Stimulated activated naive B cell treated with anti-CD40 and anti-IgM and Interleukin-4, amounts not matched to agents 10 μg/mL and 1 μg/mL and 100 μg/mL, for 72 hours (primary cell): ENCODE results near the gene EVPL.

Experiments used
- ATAC-seq, 2 donors: fragments of 150-1000 bp; cut with Tn5 transposase; replicated peaks; 2 replicates each; pipeline ENCODE4 v1.10.0; 2021; ENCODE audit warnings: moderate library complexity in 1 of 2
- DNase-seq: peaks from one replicate; pipeline ENCODE4 v3.0.0; 2021
- H3K27ac Mint-ChIP-seq: one replicate; pipeline ENCODE4 v1.8.0; 2022; ENCODE audit warnings: mild to moderate bottlenecking, mixed read lengths
- H3K27me3 Mint-ChIP-seq, 2 donors: one replicate each; pipeline ENCODE4 v1.8.0; 2022; ENCODE audit warnings: mixed read lengths in 2 of 2
- H3K36me3 Mint-ChIP-seq, 2 donors: one replicate each; pipeline ENCODE4 v1.8.0; 2022; ENCODE audit warnings: mixed read lengths in 2 of 2, mild to moderate bottlenecking in 1 of 2
- H3K4me1 Mint-ChIP-seq, 2 donors: one replicate each; pipeline ENCODE4 v1.8.0; 2022; ENCODE audit warnings: mixed read lengths in 2 of 2, mild to moderate bottlenecking in 1 of 2
- H3K4me3 Mint-ChIP-seq, 2 donors: one replicate each; pipeline ENCODE4 v1.8.0; 2022; ENCODE audit warnings: mild to moderate bottlenecking in 2 of 2, mixed read lengths in 2 of 2, moderate library complexity in 1 of 2
- H3K9me3 Mint-ChIP-seq, 2 donors: one replicate each; pipeline ENCODE4 v1.8.0; 2022; ENCODE audit warnings: mixed read lengths in 2 of 2, mild to moderate bottlenecking in 1 of 2

Gene EVPL

GRCh38 chr17:76018340-76018680 is 8.8 kb downstream of the EVPL start:
- Mint-ChIP-seq H3K27me3 (peaks cover 0 to 15% of the 10 kb centered on the region in 2 donors), H3K27ac (no peak overlapping the region), H3K36me3 (no peaks in the 10 kb centered on the region), H3K9me3 (no peaks in the 10 kb centered on the region), H3K4me3 (no peak overlapping the region), H3K4me1 (peaks cover 6 to 7% of the 10 kb centered on the region in 2 donors)
- ATAC-seq, result no peak
- no peak for DNase-seq

- Mint-ChIP-seq H3K36me3 (no peaks in the 10 kb centered on the region), H3K4me3 (no peak overlapping the region), H3K9me3 (no peaks in the 10 kb centered on the region), H3K27me3 (peaks cover 0 to 10% of the 10 kb centered on the region in 2 donors), H3K27ac (no peak overlapping the region), H3K4me1 (peaks cover 6 to 7% of the 10 kb centered on the region in 2 donors)
- no peak for DNase-seq
- ATAC-seq, result no peak
These were observed 9.4 kb downstream of the EVPL start for GRCh38 chr17:76017481-76018339.

GRCh38 chr17:76014925-76015261 is 12.2 kb downstream of the EVPL start:
- ATAC-seq (no peak), DNase-seq (no peak)
- H3K4me1 Mint-ChIP-seq, result peaks cover 6 to 7% of the 10 kb centered on the region in 2 donors
- H3K9me3 Mint-ChIP-seq, result no peaks in the 10 kb centered on the region
- no peak overlapping the region for H3K27ac Mint-ChIP-seq
- no peak overlapping the region for H3K4me3 Mint-ChIP-seq
- no peaks in the 10 kb centered on the region for H3K36me3 Mint-ChIP-seq
- H3K27me3 Mint-ChIP-seq, result peaks cover 0 to 9% of the 10 kb centered on the region in 2 donors

GRCh38 chr17:76014100-76014924 is 12.8 kb downstream of the EVPL start:
- peaks cover 0 to 9% of the 10 kb centered on the region in 2 donors for H3K27me3 Mint-ChIP-seq
- ATAC-seq, result peak; percentile 97 to 99
- H3K9me3 Mint-ChIP-seq, result no peaks in the 10 kb centered on the region
- H3K4me1 Mint-ChIP-seq, result peaks cover 6 to 7% of the 10 kb centered on the region in 2 donors
- peak; percentile 54 for DNase-seq
- no peaks in the 10 kb centered on the region for H3K36me3 Mint-ChIP-seq
- no peak overlapping the region for H3K4me3 Mint-ChIP-seq
- peak overlapping the region; percentile 47 for H3K27ac Mint-ChIP-seq

GRCh38 chr17:76013377-76013932 is 13.7 kb downstream of the EVPL start:
- Mint-ChIP-seq H3K9me3 (no peaks in the 10 kb centered on the region), H3K36me3 (no peaks in the 10 kb centered on the region), H3K4me1 (peaks cover 6 to 7% of the 10 kb centered on the region in 2 donors), H3K4me3 (no peak overlapping the region), H3K27me3 (peaks cover 0 to 9% of the 10 kb centered on the region in 2 donors), H3K27ac (no peak overlapping the region)
- ATAC-seq (no peak), DNase-seq (no peak)

GRCh38 chr17:76011951-76012350 is 15.2 kb downstream of the EVPL start:
- Mint-ChIP-seq H3K4me1 (peaks cover 6 to 7% of the 10 kb centered on the region in 2 donors), H3K27me3 (peaks cover 0 to 9% of the 10 kb centered on the region in 2 donors), H3K9me3 (no peaks in the 10 kb centered on the region), H3K27ac (no peak overlapping the region), H3K36me3 (no peaks in the 10 kb centered on the region), H3K4me3 (no peak overlapping the region)
- DNase-seq, result no peak
- ATAC-seq, result no peak

GRCh38 chr17:76009969-76010661 is 17.0 kb downstream of the EVPL start:
- ATAC-seq, result no peak
- peak overlapping the region; percentile 42 for H3K27ac Mint-ChIP-seq
- peaks cover 8 to 15% of the 10 kb centered on the region in 2 donors for H3K4me1 Mint-ChIP-seq

GRCh38 chr17:76009447-76009846 is 17.7 kb downstream of the EVPL start:
- H3K36me3 Mint-ChIP-seq, result peaks cover 4 to 16% of the 10 kb centered on the region in 2 donors
- H3K4me3 Mint-ChIP-seq, result no peak overlapping the region
- no peak for ATAC-seq
- no peak for DNase-seq
- no peaks in the 10 kb centered on the region for H3K9me3 Mint-ChIP-seq
- peaks cover 0 to 9% of the 10 kb centered on the region in 2 donors for H3K27me3 Mint-ChIP-seq
- H3K27ac Mint-ChIP-seq, result peak overlapping the region; percentile 42
- peaks cover 8 to 14% of the 10 kb centered on the region in 2 donors for H3K4me1 Mint-ChIP-seq

More at GRCh38 chr17:76009969-76010661, 17.0 kb downstream of the EVPL start:
- Mint-ChIP-seq H3K9me3 (no peaks in the 10 kb centered on the region), H3K27me3 (peaks cover 0 to 9% of the 10 kb centered on the region in 2 donors), H3K4me3 (no peak overlapping the region), H3K36me3 (peaks cover 4 to 11% of the 10 kb centered on the region in 2 donors)
- no peak for DNase-seq

- Mint-ChIP-seq H3K27me3 (peaks cover 0 to 3% of the 10 kb centered on the region in 2 donors), H3K4me1 (peaks cover 2 to 8% of the 10 kb centered on the region in 2 donors), H3K9me3 (no peaks in the 10 kb centered on the region), H3K27ac (no peak overlapping the region), H3K36me3 (peaks cover 4 to 16% of the 10 kb centered on the region in 2 donors), H3K4me3 (no peak overlapping the region)
- DNase-seq (no peak), ATAC-seq (no peak)
These were observed 18.3 kb downstream of the EVPL start for GRCh38 chr17:76008630-76009425.

- H3K9me3 Mint-ChIP-seq, result no peaks in the 10 kb centered on the region
- H3K27me3 Mint-ChIP-seq, result no peaks in the 10 kb centered on the region
- peaks cover 2 to 8% of the 10 kb centered on the region in 2 donors for H3K4me1 Mint-ChIP-seq
- no peak overlapping the region for H3K27ac Mint-ChIP-seq
- DNase-seq (no peak), ATAC-seq (no peak)
- H3K36me3 Mint-ChIP-seq, result peaks cover 4 to 16% of the 10 kb centered on the region in 2 donors
- no peak overlapping the region for H3K4me3 Mint-ChIP-seq
These were observed 18.9 kb downstream of the EVPL start for GRCh38 chr17:76008208-76008607.

GRCh38 chr17:76007850-76008165 is 19.3 kb downstream of the EVPL start:
- no peak for ATAC-seq
- H3K4me1 Mint-ChIP-seq, result peaks cover 2 to 8% of the 10 kb centered on the region in 2 donors

GRCh38 chr17:76007131-76007849 is 19.8 kb downstream of the EVPL start:
- DNase-seq, result no peak
- H3K27me3 Mint-ChIP-seq, result no peaks in the 10 kb centered on the region
- ATAC-seq, result no peak
- H3K36me3 Mint-ChIP-seq, result peaks cover 7 to 16% of the 10 kb centered on the region in 2 donors
- peaks cover 2 to 8% of the 10 kb centered on the region in 2 donors for H3K4me1 Mint-ChIP-seq
- no peak overlapping the region for H3K27ac Mint-ChIP-seq
- H3K9me3 Mint-ChIP-seq, result no peaks in the 10 kb centered on the region
- no peak overlapping the region for H3K4me3 Mint-ChIP-seq

More at GRCh38 chr17:76007850-76008165, 19.3 kb downstream of the EVPL start:
- DNase-seq, result no peak
- peaks cover 4 to 16% of the 10 kb centered on the region in 2 donors for H3K36me3 Mint-ChIP-seq
- H3K27me3 Mint-ChIP-seq, result no peaks in the 10 kb centered on the region
- H3K9me3 Mint-ChIP-seq, result no peaks in the 10 kb centered on the region
- H3K4me3 Mint-ChIP-seq, result no peak overlapping the region
- H3K27ac Mint-ChIP-seq, result no peak overlapping the region
